PFSK-1 (cell line): ENCODE results near the gene RASSF3.

ENCODE experiments used
- REST ChIP-seq, 2 experiments: IDR thresholded peaks; 2 replicates each; pipeline versions ENCODE4 v1.6.1 to v1.8.0; 2011 to 2012; ENCODE audit warnings: low read depth in 2 of 2, low read length in 2 of 2, control low read depth in 1 of 2, inconsistent platforms in 1 of 2, mild to moderate bottlenecking in 1 of 2, moderate library complexity in 1 of 2; ENCODE audit not compliant: insufficient read depth in 1 of 2
- SIN3A ChIP-seq: IDR thresholded peaks from 2 replicates; pipeline ENCODE4 v1.6.1; 2012; ENCODE audit warnings: mild to moderate bottlenecking, low read length, moderate library complexity, borderline replicate concordance; ENCODE audit not compliant: insufficient read depth

GRCh38 chr12:64660237-64661018, 50.1 kb downstream of the RASSF3 start:
- TF ChIP-seq REST (IDR thresholded peaks at IDR 0.05; ENCODE audit: insufficient read depth in 1 of 2, low read depth in 2 of 2, low read length in 2 of 2): no peak
- TF ChIP-seq SIN3A: no peak
